Ovary (tissue), 9 donors: Measurements from ENCODE around the gene NELFCD. TPM values are rescaled to one million over a fixed set of nuclear protein-coding genes. Genes with fewer than 3 reads are reported as not detected.
A peak's percentile ranks its signal among the peaks of the same experiment; 100 is the strongest.

Experiments used
- DNase-seq, 5 donors: peaks; one replicate each; pipeline ENCODE4 v3.0.0-alpha.2; 2019 to 2020
- H3K27ac ChIP-seq, 2 donors: fragments of 200-600 bp; one replicate each; pipeline versions ENCODE4 v1.5.1 to v1.8.0; 2019 to 2022
- H3K27me3 ChIP-seq: fragments of 200-600 bp; one replicate; pipeline ENCODE4 v1.8.0; 2022
- H3K36me3 ChIP-seq: fragments of 200-600 bp; sonication (generic); one replicate; pipeline ENCODE4 v1.5.1; 2019
- H3K4me1 ChIP-seq: one replicate; pipeline ENCODE4 v1.8.1; 2013; ENCODE audit warnings: mild to moderate bottlenecking, moderate library complexity; ENCODE audit not compliant: insufficient read depth
- H3K4me3 ChIP-seq: fragments of 200-600 bp; sonication (generic); one replicate; pipeline ENCODE4 v1.5.1; 2017
- H3K9me3 ChIP-seq, 2 donors: fragments of 200-600 bp in 1 of 2; sonication (generic) in 1 of 2; one replicate each; pipeline versions ENCODE4 v1.5.1 to v1.8.1; 2013 to 2019; ENCODE audit warnings: mild to moderate bottlenecking in 1 of 2, moderate library complexity in 1 of 2
- EP300 ChIP-seq: sonication (generic); formaldehyde crosslinking; IDR thresholded peaks from one replicate; pipeline ENCODE4 v1.6.1; 2017; ENCODE audit warnings: antibody characterized with exemption
- POLR2A ChIP-seq: fragments of 450-650 bp; IDR thresholded peaks from one replicate; pipeline ENCODE4 v1.6.1; 2017; ENCODE audit warnings: antibody characterized with exemption, mild to moderate bottlenecking, moderate library complexity
- WGBS, 3 donors: extraction: QIAGEN DNeasy Blood & Tissue Kit in 1 of 3; methylation state at CpG; one replicate each; pipeline versions ENCODE4 v1.1.5 to v1.1.7; 2013 to 2017; 5-methylcytosine and 5-hydroxymethylcytosine counted together
- intact Hi-C, 4 donors: fragments of 100-400 bp; cut with DNase I; formaldehyde crosslinking; loops; one replicate each; pipeline versions ENCODE4 v1.11.0 to v1.15.1; 2022 to 2023
- polyA plus RNA-seq, 2 donors: library from polyadenylated mRNA; stranded (reverse); fragments of 200-250 nt in 1 of 2; fragments of 350-450 nt in 1 of 2; fragmentation: Illumina TruSeq in 1 of 2; extraction: RNeasy Lipid Tissue Mini Kit (QIAGEN cat#74804) in 1 of 2; gene quantifications; one replicate each; pipeline ENCODE4 v1.2.3, GENCODE V29; 2013 to 2014
- total RNA-seq, 7 donors: library from RNA; depleted of rRNA in 2 of 7; stranded (reverse); fragments of >200 nt in 2 of 7; fragmentation: NEBNext Ultra II Directional in 3 of 7; extraction: Animal tissue kit (Norgen Biotek cat#: 25700) in 3 of 7; gene quantifications; one replicate each; pipeline versions ENCODE4 v1.1.0 to v1.2.4, GENCODE V29; 2016 to 2023
- TF ChIP-seq, protein P1 (sequence below), 3 donors: fragments of 450-650 bp in 2 of 3; fragments of 200-600 bp in 1 of 3; IDR thresholded peaks; one replicate each; pipeline versions ENCODE4 v1.5.1 to v1.8.0; 2016 to 2022; ENCODE audit warnings: antibody characterized with exemption in 3 of 3, mild to moderate bottlenecking in 1 of 3
- donor health status: DM: no; HTN: no; CAD: no; lungs with moderate emphysema.
- donor health status: DM: no; HTN: no; CAD: no.
- donor health status: Bipolar disorder and iron deficiency.
- donor health status: DM: yes; HTN: yes; CAD: no.
- donor health status: DM: no; HTN: no; CAD: no.
- donor health status: DM: yes; HTN: yes; CAD: no.

Gene NELFCD
- total and polyA plus RNA-seq, 9 donors: 36.7 to 74.9 (median 59.4) TPM

DNA sequence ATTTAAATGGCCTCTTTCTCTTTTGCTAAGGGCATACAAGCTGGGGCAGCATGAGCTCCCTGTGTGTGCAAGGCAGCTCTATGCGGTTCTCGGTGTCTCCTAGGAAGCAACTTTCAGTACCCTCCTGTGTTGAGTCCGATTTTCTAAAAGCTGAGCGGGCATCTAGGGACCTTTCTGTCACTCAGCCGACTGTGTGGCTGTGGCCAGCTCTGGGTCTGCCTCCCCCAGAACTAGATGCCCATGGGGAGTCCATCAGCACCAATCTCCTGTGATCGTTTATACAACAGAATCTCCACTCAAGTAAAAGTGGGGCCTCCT lies 7.5 kb downstream of the NELFCD start:
- H3K4me1 ChIP-seq: no peaks in the 10 kb centered on the region
- intact Hi-C loops: no loop called here
- WGBS, 3 donors: 83 to 85% (median 84%) methylated on average over 6 of the region's 6 CpGs
- no peak for TF ChIP-seq POLR2A
- TF ChIP-seq EP300: no peak
- TF ChIP-seq, protein P1, sequence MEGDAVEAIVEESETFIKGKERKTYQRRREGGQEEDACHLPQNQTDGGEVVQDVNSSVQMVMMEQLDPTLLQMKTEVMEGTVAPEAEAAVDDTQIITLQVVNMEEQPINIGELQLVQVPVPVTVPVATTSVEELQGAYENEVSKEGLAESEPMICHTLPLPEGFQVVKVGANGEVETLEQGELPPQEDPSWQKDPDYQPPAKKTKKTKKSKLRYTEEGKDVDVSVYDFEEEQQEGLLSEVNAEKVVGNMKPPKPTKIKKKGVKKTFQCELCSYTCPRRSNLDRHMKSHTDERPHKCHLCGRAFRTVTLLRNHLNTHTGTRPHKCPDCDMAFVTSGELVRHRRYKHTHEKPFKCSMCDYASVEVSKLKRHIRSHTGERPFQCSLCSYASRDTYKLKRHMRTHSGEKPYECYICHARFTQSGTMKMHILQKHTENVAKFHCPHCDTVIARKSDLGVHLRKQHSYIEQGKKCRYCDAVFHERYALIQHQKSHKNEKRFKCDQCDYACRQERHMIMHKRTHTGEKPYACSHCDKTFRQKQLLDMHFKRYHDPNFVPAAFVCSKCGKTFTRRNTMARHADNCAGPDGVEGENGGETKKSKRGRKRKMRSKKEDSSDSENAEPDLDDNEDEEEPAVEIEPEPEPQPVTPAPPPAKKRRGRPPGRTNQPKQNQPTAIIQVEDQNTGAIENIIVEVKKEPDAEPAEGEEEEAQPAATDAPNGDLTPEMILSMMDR (IDR thresholded peaks at IDR 0.05): no peak
- H3K27me3 ChIP-seq: no peaks in the 10 kb centered on the region
- DNase-seq: peak in 1 of 5 donors; percentile 1
- H3K36me3 ChIP-seq: no peaks in the 10 kb centered on the region
- H3K4me3 ChIP-seq: no peak overlapping the region
- H3K27ac ChIP-seq: no peak overlapping the region
- H3K9me3 ChIP-seq: no peaks in the 10 kb centered on the region

- no peak overlapping the region for H3K27ac ChIP-seq
- no peak overlapping the region for H3K4me3 ChIP-seq
- TF ChIP-seq, protein P1 (IDR thresholded peaks at IDR 0.05): no peak
- TF ChIP-seq POLR2A (no peak), EP300 (no peak)
- intact Hi-C loops: no loop called here
- H3K9me3 ChIP-seq: no peaks in the 10 kb centered on the region
- WGBS, 3 donors: 88 to 93% (median 91%) methylated on average over 10 of the region's 10 CpGs
- no peaks in the 10 kb centered on the region for H3K27me3 ChIP-seq
- no peaks in the 10 kb centered on the region for H3K4me1 ChIP-seq
- no peaks in the 10 kb centered on the region for H3K36me3 ChIP-seq
- DNase-seq: no peak
Observed at GRCh38 chr20:58989196-58989595, 8.1 kb downstream of the NELFCD start.

DNA sequence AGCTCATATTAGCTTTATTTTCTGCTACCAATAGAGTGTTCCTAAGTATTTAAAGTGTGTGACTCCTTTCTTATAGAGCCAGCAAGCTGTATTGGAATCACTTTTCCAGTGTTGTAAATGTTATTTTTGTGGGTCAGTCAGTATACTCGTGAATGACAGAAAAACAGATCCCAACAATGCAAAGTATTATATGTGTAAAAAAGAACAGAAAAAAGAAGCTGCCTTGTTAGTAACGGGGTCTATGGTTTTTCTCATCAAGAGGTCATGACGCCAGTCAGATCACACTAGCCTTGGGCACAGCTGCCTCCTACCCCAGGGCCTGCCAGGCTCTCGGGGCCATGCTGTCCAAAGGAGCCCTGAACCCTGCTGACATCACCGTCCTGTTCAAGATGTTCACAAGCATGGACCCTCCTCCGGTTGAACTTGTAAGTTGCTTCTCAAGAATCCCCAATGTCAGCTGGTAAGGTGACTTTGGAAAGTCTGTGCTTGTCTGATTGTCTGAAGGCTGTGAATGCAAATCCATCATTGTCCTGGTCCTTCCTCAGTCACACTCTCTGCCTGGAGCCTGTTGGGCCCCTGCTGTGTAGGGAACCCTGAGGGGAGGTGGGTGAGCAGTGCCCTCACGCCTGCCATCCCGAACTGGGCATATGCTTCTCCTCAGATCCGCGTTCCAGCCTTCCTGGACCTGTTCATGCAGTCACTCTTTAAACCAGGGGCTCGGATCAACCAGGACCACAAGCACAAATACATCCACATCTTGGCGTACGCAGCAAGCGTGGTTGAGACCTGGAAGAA lies 9.8 kb downstream of the NELFCD start:
- H3K4me3 ChIP-seq: no peak overlapping the region
- 77 to 83% (median 82%) methylated on average over 14 of the region's 14 CpGs for WGBS, 3 donors
- H3K36me3 ChIP-seq: no peaks in the 10 kb centered on the region

GRCh38 chr20:58991715-58992114 lies 10.7 kb downstream of the NELFCD start:
- TF ChIP-seq EP300 (no peak), POLR2A (no peak)
- TF ChIP-seq, protein P1 (IDR thresholded peaks at IDR 0.05): no peak
- no peaks in the 10 kb centered on the region for H3K27me3 ChIP-seq
- WGBS, 3 donors: 30 to 77% (median 48%) methylated on average over 9 of the region's 9 CpGs
- no peaks in the 10 kb centered on the region for H3K4me1 ChIP-seq
- DNase-seq: no peak
- H3K36me3 ChIP-seq: no peaks in the 10 kb centered on the region
- H3K27ac ChIP-seq: no peak overlapping the region
- H3K4me3 ChIP-seq: no peak overlapping the region
- intact Hi-C loops: no loop called here
- H3K9me3 ChIP-seq: no peaks in the 10 kb centered on the region

More for the DNA sequence above, 9.8 kb downstream of the NELFCD start:
- Histone ChIP-seq H3K9me3 (no peaks in the 10 kb centered on the region), H3K27me3 (no peaks in the 10 kb centered on the region), H3K4me1 (no peaks in the 10 kb centered on the region), H3K27ac (no peak overlapping the region)
- intact Hi-C loops: no loop called here
- TF ChIP-seq EP300 (no peak), POLR2A (no peak)
- TF ChIP-seq, protein P1 (IDR thresholded peaks at IDR 0.05): no peak
- no peak for DNase-seq
